GM12878 (cell line): Measurements from ENCODE around the gene MRPS25. TPM values are rescaled to one million over a fixed set of nuclear protein-coding genes. Genes with fewer than 3 reads are reported as not detected.

Experiments
- ATAC-seq: fragments of 200-7000 bp; cut with Tn5 transposase; 3 replicates; pipeline ENCODE4 v1.9.1; 2020; ENCODE audit warnings: mild to moderate bottlenecking, moderate library complexity
- BruUV-seq: library from RNA; stranded (reverse); fragments of 400-500 nt; replicated peaks from 2 replicates; lab custom pipeline; 2021; lab: Mats Ljungman, UMichigan
- CTCF ChIA-PET: fragments of 300-600 bp; sonication (Branson Sonifier 250); formaldehyde crosslinking; extraction: SDS; loops from one replicate; lab custom pipeline; 2021; ENCODE audit warnings: inconsistent platforms; lab: Yijun Ruan, JAX
- POLR2A ChIA-PET: fragments of 350-600 bp; formaldehyde crosslinking; extraction: SDS; loops from one replicate; lab custom pipeline; 2021; ENCODE audit warnings: inconsistent platforms; lab: Charles Lee
- RAD21 ChIA-PET: fragments of 300-600 bp; sonication (Branson Sonifier 250); formaldehyde crosslinking; loops from one replicate; lab custom pipeline; 2023; ENCODE audit warnings: antibody characterized with exemption; ENCODE audit not compliant: unreplicated experiment; lab: Charles Lee
- SMC1A ChIA-PET: fragments of 300-600 bp; sonication (Branson Sonifier 250); formaldehyde crosslinking; loops from one replicate; lab custom pipeline; 2023; ENCODE audit not compliant: unreplicated experiment, uncharacterized antibody; lab: Charles Lee
- DNase-seq: peaks from one replicate; pipeline ENCODE4 v3.0.0-alpha.2; 2011; ENCODE audit warnings: low read depth, low spot score
- FAIRE-seq: peaks from 3 replicates; lab custom pipeline; 2011; peaks lifted over from hg19 to GRCh38; lab: Jason Lieb, UNC
- H2AFZ ChIP-seq: 2 replicates; pipeline ENCODE4 v1.6.0; 2011; ENCODE audit warnings: low read depth, low read length, control low read depth; ENCODE audit not compliant: control insufficient read depth
- H3K27ac ChIP-seq: 2 replicates; pipeline ENCODE4 v1.5.1; 2011; ENCODE audit warnings: control low read depth; ENCODE audit not compliant: control insufficient read depth, insufficient read depth
- H3K27me3 ChIP-seq, 2 experiments: replicated peaks in 1 of 2; 2 replicates each; pipeline versions ENCODE4 v1.6.0 to v1.6.1; 2011; ENCODE audit warnings: low read length in 1 of 2; ENCODE audit not compliant: control insufficient read depth in 2 of 2, insufficient read depth in 2 of 2
- H3K36me3 ChIP-seq, 2 experiments: 2 replicates each; pipeline ENCODE4 v1.5.1; 2011; ENCODE audit warnings: low read length in 1 of 2; ENCODE audit not compliant: control insufficient read depth in 2 of 2, insufficient read depth in 2 of 2
- H3K4me1 ChIP-seq: 2 replicates; pipeline ENCODE4 v1.6.1; 2011; ENCODE audit warnings: mild to moderate bottlenecking, low read length, moderate library complexity, mixed read lengths; ENCODE audit not compliant: control insufficient read depth, insufficient read depth
- H3K4me2 ChIP-seq: 2 replicates; pipeline ENCODE4 v1.6.0; 2011; ENCODE audit warnings: control low read depth; ENCODE audit not compliant: control insufficient read depth, insufficient read depth
- H3K4me3 ChIP-seq: fragments of 200-600 bp; sonication (generic); 2 replicates; pipeline ENCODE4 v1.5.1; 2016
- H3K79me2 ChIP-seq: 2 replicates; pipeline ENCODE4 v1.6.0; 2011; ENCODE audit warnings: low read length; ENCODE audit not compliant: control insufficient read depth, insufficient read depth
- H3K9ac ChIP-seq: 2 replicates; pipeline ENCODE4 v1.8.0; 2011; ENCODE audit warnings: low read length, control low read depth, mixed read lengths; ENCODE audit not compliant: control insufficient read depth, insufficient read depth
- H3K9me3 ChIP-seq: replicated peaks from 3 replicates; pipeline ENCODE4 v1.5.1; 2011; ENCODE audit warnings: mild to moderate bottlenecking, low read length; ENCODE audit not compliant: control insufficient read depth, insufficient read depth
- H4K20me1 ChIP-seq: 2 replicates; pipeline ENCODE4 v1.6.0; 2011; ENCODE audit not compliant: control insufficient read depth, insufficient read depth
- BCL11A ChIP-seq: IDR thresholded peaks from 2 replicates; pipeline ENCODE4 v1.6.1; 2011; ENCODE audit warnings: low read depth, low read length
- BHLHE40 ChIP-seq, 2 experiments: fragments of 450-650 bp in 1 of 2; IDR thresholded peaks; 2 replicates each; pipeline ENCODE4 v1.6.1; 2011 to 2017; ENCODE audit warnings: low read depth in 2 of 2, borderline replicate concordance in 1 of 2, improper control_type of control experiment in 1 of 2, low read length in 1 of 2, mild to moderate bottlenecking in 1 of 2
- BMI1 ChIP-seq: fragments of 450-650 bp; IDR thresholded peaks from 2 replicates; pipeline ENCODE4 v1.6.1; 2016; ENCODE audit warnings: mild to moderate bottlenecking, moderate library complexity, borderline replicate concordance
- CREB1 ChIP-seq: IDR thresholded peaks from 2 replicates; pipeline ENCODE4 v1.6.1; 2012; ENCODE audit warnings: low read depth, mild to moderate bottlenecking, inconsistent platforms
- HDAC2 ChIP-seq: fragments of 200-600 bp; sonication (generic); IDR thresholded peaks from 2 replicates; pipeline ENCODE4 v1.6.1; 2017
- KAT2A ChIP-seq: conservative IDR thresholded peaks from 2 replicates; pipeline ENCODE4 v1.6.1; 2011; ENCODE audit warnings: low read depth, low read length; ENCODE audit not compliant: control insufficient read depth
- KDM1A ChIP-seq: fragments of 200-600 bp; sonication (generic); IDR thresholded peaks from 2 replicates; pipeline ENCODE4 v1.6.1; 2016; ENCODE audit warnings: borderline replicate concordance
- LARP7 ChIP-seq: fragments of 450-650 bp; IDR thresholded peaks from 2 replicates; pipeline ENCODE4 v1.6.1; 2017; ENCODE audit warnings: mild to moderate bottlenecking
- NFXL1 ChIP-seq: fragments of 450-650 bp; IDR thresholded peaks from 2 replicates; pipeline ENCODE4 v1.6.1; 2017; ENCODE audit warnings: antibody characterized with exemption, mild to moderate bottlenecking, borderline replicate concordance
- NRF1 ChIP-seq: conservative IDR thresholded peaks from 2 replicates; pipeline ENCODE4 v1.6.1; 2011; ENCODE audit warnings: mild to moderate bottlenecking, low read depth, low read length, improper control_type of control experiment
- POLR2A ChIP-seq: IDR thresholded peaks from 2 replicates; pipeline ENCODE4 v1.6.1; 2011; ENCODE audit warnings: low read depth, mild to moderate bottlenecking, low read length
- RBBP5 ChIP-seq: fragments of 200-600 bp; sonication (generic); conservative IDR thresholded peaks from 2 replicates; pipeline ENCODE4 v1.6.1; 2016
- TCF3 ChIP-seq: IDR thresholded peaks from 2 replicates; pipeline ENCODE4 v1.6.1; 2012; ENCODE audit warnings: low read depth, mild to moderate bottlenecking, low read length, borderline replicate concordance; ENCODE audit not compliant: insufficient read depth
- WRNIP1 ChIP-seq: IDR thresholded peaks from 2 replicates; pipeline ENCODE4 v1.6.1; 2011; ENCODE audit warnings: low read depth, low read length, improper control_type of control experiment, borderline replicate concordance
- WGBS: methylation state at CpG from one replicate; pipeline ENCODE4 v1.1.6; 2016; ENCODE audit warnings: low lambda C conversion rate; ENCODE audit not compliant: insufficient replicate concordance, insufficient coverage; ENCODE audit errors: missing lambda C conversion rate; 5-methylcytosine and 5-hydroxymethylcytosine counted together
- in situ Hi-C: fragments of 300-500 bp; cut with MboI; formaldehyde crosslinking; loops from 9 replicates; pipeline ENCODE4 v1.14.3; 2018; ENCODE audit warnings: mixed read lengths
- intact Hi-C: fragments of 100-400 bp; cut with micrococcal nuclease; formaldehyde crosslinking; loops from one replicate; pipeline ENCODE4 v1.14.2; 2022; ENCODE audit not compliant: unreplicated experiment
- polyA plus RNA-seq, 11 experiments: library from polyadenylated mRNA; depleted of rRNA in 4 of 11; unstranded in 6 of 11; stranded (reverse) in 5 of 11; fragments of >200 nt; fragmentation: Nextera tagmentation in 4 of 11; fragmentation: Illumina TruSeq in 1 of 11; extraction: Ambion mirVana in 4 of 11; extraction: Trizol in 1 of 11; gene quantifications; 1 replicate in 1 of 11; 2 replicates in 10 of 11; pipeline versions ENCODE4 v1.2.1 to v1.2.3, GENCODE V29; 2011 to 2016; ENCODE audit warnings: inconsistent platforms in 2 of 11, missing spikeins in 2 of 11, low read depth in 1 of 11
- total RNA-seq, 4 experiments: library from RNA; depleted of rRNA in 3 of 4; stranded (reverse); fragments of >200 nt in 3 of 4; fragmentation: Illumina TruSeq in 1 of 4; extraction: Trizol in 1 of 4; gene quantifications; 2 replicates each; pipeline versions ENCODE4 v1.2.1 to v1.2.3, GENCODE V29; 2013 to 2021
- TF ChIP-seq, protein P1 (sequence below): fragments of 450-650 bp; IDR thresholded peaks from 2 replicates; pipeline ENCODE4 v1.6.1; 2014; ENCODE audit warnings: mild to moderate bottlenecking
- TF ChIP-seq, protein P2 (sequence below): IDR thresholded peaks from 2 replicates; pipeline ENCODE4 v1.6.1; 2011; ENCODE audit warnings: mild to moderate bottlenecking, low read depth, low read length, moderate library complexity; ENCODE audit not compliant: insufficient replicate concordance

MRPS25 gene
- total and polyA plus RNA-seq, 10 of the 15 experiments (the other 5 are each of a cell fraction or from before 2014, with no cell fraction given) = 17.0 to 114 (median 62.2) TPM

DNA sequence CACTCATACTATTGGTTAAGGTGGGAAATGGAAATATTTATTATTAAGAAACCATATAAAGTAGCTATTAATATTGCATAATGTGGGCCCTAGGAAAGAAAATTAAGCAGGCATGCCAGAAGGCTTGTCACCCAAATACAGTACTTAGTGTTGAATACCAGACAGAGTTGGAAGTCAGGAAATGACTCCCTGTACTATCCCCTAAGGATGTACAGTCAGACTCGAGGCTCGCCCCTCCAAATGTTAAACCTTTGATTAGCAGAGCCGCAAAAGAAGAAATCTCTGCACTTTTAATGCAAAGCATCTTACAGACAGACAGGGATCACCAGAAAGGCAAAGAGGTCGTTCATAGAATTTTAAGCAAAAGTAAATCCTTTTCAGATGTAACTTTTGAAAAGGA lies 45.1 kb upstream of the MRPS25 start (continued):
- TF ChIP-seq RBBP5 (no peak), POLR2A (no peak), BHLHE40 (IDR thresholded peaks at IDR 0.05; ENCODE audit: borderline replicate concordance in 1 of 2, low read depth in 2 of 2, low read length in 1 of 2) (no peak), HDAC2 (no peak)
- TF ChIP-seq, protein P1, sequence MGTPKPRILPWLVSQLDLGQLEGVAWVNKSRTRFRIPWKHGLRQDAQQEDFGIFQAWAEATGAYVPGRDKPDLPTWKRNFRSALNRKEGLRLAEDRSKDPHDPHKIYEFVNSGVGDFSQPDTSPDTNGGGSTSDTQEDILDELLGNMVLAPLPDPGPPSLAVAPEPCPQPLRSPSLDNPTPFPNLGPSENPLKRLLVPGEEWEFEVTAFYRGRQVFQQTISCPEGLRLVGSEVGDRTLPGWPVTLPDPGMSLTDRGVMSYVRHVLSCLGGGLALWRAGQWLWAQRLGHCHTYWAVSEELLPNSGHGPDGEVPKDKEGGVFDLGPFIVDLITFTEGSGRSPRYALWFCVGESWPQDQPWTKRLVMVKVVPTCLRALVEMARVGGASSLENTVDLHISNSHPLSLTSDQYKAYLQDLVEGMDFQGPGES = no peak
- TF ChIP-seq, protein P2, sequence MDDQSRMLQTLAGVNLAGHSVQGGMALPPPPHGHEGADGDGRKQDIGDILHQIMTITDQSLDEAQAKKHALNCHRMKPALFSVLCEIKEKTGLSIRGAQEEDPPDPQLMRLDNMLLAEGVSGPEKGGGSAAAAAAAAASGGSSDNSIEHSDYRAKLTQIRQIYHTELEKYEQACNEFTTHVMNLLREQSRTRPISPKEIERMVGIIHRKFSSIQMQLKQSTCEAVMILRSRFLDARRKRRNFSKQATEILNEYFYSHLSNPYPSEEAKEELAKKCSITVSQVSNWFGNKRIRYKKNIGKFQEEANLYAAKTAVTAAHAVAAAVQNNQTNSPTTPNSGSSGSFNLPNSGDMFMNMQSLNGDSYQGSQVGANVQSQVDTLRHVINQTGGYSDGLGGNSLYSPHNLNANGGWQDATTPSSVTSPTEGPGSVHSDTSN = no peak

DNA sequence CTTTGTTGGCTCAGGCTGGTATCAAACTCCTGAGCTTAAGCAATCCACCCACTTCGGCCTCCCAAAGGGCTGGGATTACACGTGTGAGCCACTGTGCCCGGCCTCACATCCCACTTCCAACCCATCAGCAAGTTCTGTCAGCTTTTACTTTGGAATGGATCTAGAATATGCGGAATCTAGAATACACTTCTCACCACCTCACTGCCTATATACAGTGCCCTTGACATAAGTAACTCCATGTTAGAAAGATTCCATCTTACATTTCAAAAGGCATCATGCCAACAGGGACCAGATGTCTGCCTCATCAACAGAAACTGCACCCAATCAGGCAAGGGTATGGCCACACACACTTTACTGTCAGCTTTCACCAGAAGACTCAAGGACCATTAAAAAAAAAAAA lies 43.8 kb upstream of the MRPS25 start:
- FAIRE-seq = no peak

More for the DNA sequence above, 43.8 kb upstream of the MRPS25 start:
- Histone ChIP-seq H3K4me3 (no peak overlapping the region), H3K79me2 (no peaks in the 10 kb centered on the region), H3K4me2 (no peak overlapping the region), H3K9me3 (no peaks in the 10 kb centered on the region), H3K27ac (no peak overlapping the region), H2AFZ (no peak overlapping the region), H4K20me1 (no peaks in the 10 kb centered on the region), H3K9ac (no peak overlapping the region), H3K4me1 (no peaks in the 10 kb centered on the region), H3K27me3 (no peaks in the 10 kb centered on the region), H3K36me3 (no peaks in the 10 kb centered on the region)
- no peak for DNase-seq
- TF ChIP-seq LARP7 = no peak
- TF ChIP-seq KDM1A = no peak
- no peak for TF ChIP-seq BMI1
- no peak for TF ChIP-seq NRF1
- no peak for TF ChIP-seq KAT2A
- TF ChIP-seq BCL11A = no peak
- no peak for TF ChIP-seq WRNIP1
- TF ChIP-seq NFXL1 = no peak
- TF ChIP-seq TCF3 = no peak
- no peak for TF ChIP-seq CREB1
- no TSS peak for BruUV-seq
- 41% methylated on average over 4 of the region's 4 CpGs for WGBS
- in situ Hi-C loops (no loop called here), intact Hi-C loops (loop anchor here (2.0 to 5.0 kb wide), 3 partner anchors 98 to 296 kb away; partner anchors contain the start of gene CAPN7)
- ChIA-PET SMC1A (interaction anchor here (0.8 to 2.9 kb wide), 22 partner anchors 9 to 448 kb away, joined by 3 to 14 read pairs (median 4); no protein-coding TSS in a partner anchor), CTCF (interaction anchor here (0.7 to 5.3 kb wide), 36 partner anchors 10 to 1046 kb away, joined by 3 to 68 read pairs (median 4); partner anchors contain the start of genes CAPN7 and RBSN), RAD21 (interaction anchor here (0.7 to 2.6 kb wide), 15 partner anchors 10 to 448 kb away, joined by 3 to 31 read pairs (median 4); partner anchors contain the start of gene RBSN), POLR2A (interaction anchor here (0.7 to 0.9 kb wide), 2 partner anchors 58 to 216 kb away, joined by 3 to 5 read pairs; no protein-coding TSS in a partner anchor)
- ATAC-seq = no peak
